ENCODE results near the gene TMEM187.

TMEM187 gene

DNA sequence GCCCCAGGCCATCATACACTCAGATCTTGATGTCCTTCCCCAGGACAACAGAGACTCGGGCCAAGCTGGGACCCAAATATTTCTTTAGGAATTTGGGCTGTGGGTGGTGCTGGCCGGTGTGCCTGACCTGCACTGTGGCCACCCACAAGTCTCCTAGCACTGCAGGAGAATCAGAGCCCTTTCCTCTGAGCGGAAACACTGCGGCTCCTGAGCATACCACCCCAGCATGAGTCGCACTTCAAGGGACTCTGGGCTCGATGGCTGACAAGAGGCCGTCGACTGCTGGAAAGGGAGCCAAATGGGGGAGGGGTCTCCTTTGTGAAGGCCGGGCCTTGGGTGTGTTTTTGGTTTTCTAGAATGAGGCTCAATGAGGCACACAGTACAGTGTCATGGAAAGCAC lies 60.1 kb downstream of the TMEM187 start:
- DNase-seq (ENCODE audit: insufficient read length, low spot score) (no peak), FAIRE-seq (no peak)

All from GM19239 (cell line).